ENCODE measurements around the gene SPO11. TPM values are rescaled to one million over a fixed set of nuclear protein-coding genes. Genes with fewer than 3 reads are reported as not detected.

Gene SPO11
- total and polyA plus RNA-seq, 9 of the 15 experiments (the other 6 are each of a cell fraction or from before 2014, with no cell fraction given), result not detected

- TF ChIP-seq SRSF1 (IDR thresholded peaks at IDR 0.05; ENCODE audit: low read depth, low read length), result no peak
- no peak for TF ChIP-seq FOXJ2 (tag; IDR thresholded peaks at IDR 0.05)
- no peak for TF ChIP-seq ZNF764 (CRISPR knock-in tag; IDR thresholded peaks at IDR 0.05; ENCODE audit: low read depth)
- TF ChIP-seq EZH2 (IDR thresholded peaks at IDR 0.05; ENCODE audit: borderline replicate concordance, low read depth, low read length), result no peak
- 0 out of 6 replicates have a peak, but pooled peaks of 1 of the 3 experiments have one; percentile 8 for TF ChIP-seq ZBTB11 (CRISPR knock-in tag; IDR thresholded peaks at IDR 0.05)
- peak; percentile 15; the same call in 1 of the 2 replicates for TF ChIP-seq ZNF407 (IDR thresholded peaks at IDR 0.05; ENCODE audit: low read depth)
- peak; percentile 70; the same call in 1 of the 2 replicates for TF ChIP-seq ESRRA (IDR thresholded peaks at IDR 0.05; ENCODE audit: borderline replicate concordance, low read depth)
- peak; percentile 60 for TF ChIP-seq TAF9B (IDR thresholded peaks at IDR 0.05; ENCODE audit: partially characterized antibody)
- TF ChIP-seq ATF3 (IDR thresholded peaks at IDR 0.05), result no peak
- TF ChIP-seq ATF3 (CRISPR knock-in tag; conservative IDR thresholded peaks at IDR 0.05), result 0 out of 2 replicates have a peak, but pooled peaks have one; percentile 18
- TF ChIP-seq MAZ (CRISPR knock-in tag; conservative IDR thresholded peaks at IDR 0.05 in 1 of 2, IDR thresholded peaks at IDR 0.05 in 1 of 2), result peak in 1 of 2 experiments; percentile 42; a peak in 2 of 4 replicates
- no peak for TF ChIP-seq SMAD2 (IDR thresholded peaks at IDR 0.05; ENCODE audit: low read depth, low read length)
- TF ChIP-seq NCOR1 (IDR thresholded peaks at IDR 0.05), result peak; percentile 32
Measured at GRCh38 chr20:57389695-57390603, 60.3 kb downstream of the SPO11 start (continued).
